Measurements from ENCODE around the gene LCAT.
A peak's percentile ranks its signal among the peaks of the same experiment; 100 is the strongest.

GRCh38 chr16:67993207-67994039 lies 49.5 kb upstream of the LCAT start:
- TF ChIP-seq CTCF (conservative IDR thresholded peaks at IDR 0.05; ENCODE audit: low read length) (peak; percentile 86), EZH2phosphoT487 (IDR thresholded peaks at IDR 0.05; ENCODE audit: borderline replicate concordance) (no peak)

Data from Loucy (cell line).